Measurements from ENCODE around the gene TARS1. TPM values are rescaled to one million over a fixed set of nuclear protein-coding genes. Genes with fewer than 3 reads are reported as not detected.

TARS1 gene
- total RNA-seq (10 to 100 TPM; 50.8 to 89.1 (median 62.8) TPM), polyA plus RNA-seq (100 to 1,000 TPM in 2 of 3 donors, 10 to 100 TPM in 1; 56.4 to 152 (median 103) TPM)
- long read RNA-seq, donor 1, full-length matches to known transcripts: 57 of 63 reads
- long read RNA-seq, donor 1, partial matches to known transcripts: 4 of 63 reads
- long read RNA-seq, donor 1, other reads (novel, unspliced or antisense): 2 of 63 reads
- long read RNA-seq, donor 2, full-length matches to known transcripts: 98 of 107 reads
- long read RNA-seq, donor 2, partial matches to known transcripts: 5 of 107 reads
- long read RNA-seq, donor 2, other reads (novel, unspliced or antisense): 4 of 107 reads

GRCh38 chr5:33440482-33441240, at the start of gene TARS1:
Gene TARS1, plus strand, starts transcription at chr5:33440965. Its CDS starts 122 bp downstream, at chr5:33441087.
- ATAC-seq (peak; percentile 97 to 98 (median 97)), DNase-seq (peak; percentile 98)
- TF ChIP-seq CTCF (IDR thresholded peaks at IDR 0.05): no peak
- Histone ChIP-seq H3K27ac (peak within 1 kb of the TSS; percentile 88), H3K4me1 (peaks cover 26% of the 10 kb centered on the region), H3K4me3 (peak within 1 kb of the TSS; percentile 79), H3K36me3 (ENCODE audit: insufficient read depth in 1 of 2, low read depth in 1 of 2) (peaks cover 6 to 7% of the 10 kb centered on the region in 2 donors), H3K27me3 (ENCODE audit: insufficient read depth in 3 of 3, low read length in 2 of 3) (no peaks in the 10 kb centered on the region), H3K9me3 (no peaks in the 10 kb centered on the region)
- intact Hi-C loops (cut with DNase I): no loop called here
- WGBS, 3 donors: 0% methylated on average over 51 to 52 of the region's 52 CpGs

GRCh38 chr5:33398501-33398900, 42.3 kb upstream of the TARS1 start:
- no peak overlapping the region for H3K4me3 ChIP-seq
- H3K9me3 ChIP-seq: no peaks in the 10 kb centered on the region
- 66 to 78% (median 67%) methylated on average over 1 of the region's 1 CpG for WGBS, 3 donors
- ATAC-seq (no peak), DNase-seq (no peak)
- no peaks in the 10 kb centered on the region for H3K4me1 ChIP-seq
- no peaks in the 10 kb centered on the region for H3K27me3 ChIP-seq (ENCODE audit: insufficient read depth in 3 of 3, low read length in 2 of 3)
- intact Hi-C loops (cut with DNase I): no loop called here
- no peaks in the 10 kb centered on the region for H3K36me3 ChIP-seq (ENCODE audit: insufficient read depth in 1 of 2, low read depth in 1 of 2)
- no peak for TF ChIP-seq CTCF (IDR thresholded peaks at IDR 0.05)
- no peak overlapping the region for H3K27ac ChIP-seq

- WGBS, 3 donors: 46 to 56% (median 47%) methylated on average over 4 of the region's 4 CpGs
- DNase-seq: no peak
Measured at GRCh38 chr5:33400675-33401074, 40.1 kb upstream of the TARS1 start.

More at GRCh38 chr5:33400675-33401074, 40.1 kb upstream of the TARS1 start:
- H3K36me3 ChIP-seq (ENCODE audit: insufficient read depth in 1 of 2, low read depth in 1 of 2): no peaks in the 10 kb centered on the region
- no peaks in the 10 kb centered on the region for H3K9me3 ChIP-seq
- no peak overlapping the region for H3K4me3 ChIP-seq
- H3K4me1 ChIP-seq: no peaks in the 10 kb centered on the region
- intact Hi-C loops (cut with DNase I): no loop called here
- H3K27ac ChIP-seq: no peak overlapping the region
- H3K27me3 ChIP-seq (ENCODE audit: insufficient read depth in 3 of 3, low read length in 2 of 3): no peaks in the 10 kb centered on the region
- no peak for TF ChIP-seq CTCF (IDR thresholded peaks at IDR 0.05)
- ATAC-seq: no peak

Data from psoas muscle (tissue), 8 donors.